Endodermal cell (in vitro differentiated cells): ENCODE measurements around the gene LAMA2. TPM values are rescaled to one million over a fixed set of nuclear protein-coding genes. Genes with fewer than 3 reads are reported as not detected.
A peak's percentile ranks its signal among the peaks of the same experiment; 100 is the strongest.

ENCODE experiments used
- DNase-seq: peaks from one replicate; pipeline ENCODE4 v3.0.0-alpha.2; 2017
- H3K27ac ChIP-seq: 2 replicates; pipeline ENCODE4 v1.5.1; 2013; ENCODE audit warnings: mild to moderate bottlenecking, low read depth, low read length, moderate library complexity
- H3K27me3 ChIP-seq: 2 replicates; pipeline ENCODE4 v1.6.1; 2013; ENCODE audit warnings: mild to moderate bottlenecking, low read length, moderate library complexity; ENCODE audit not compliant: insufficient read depth, control insufficient read depth, poor library complexity, severe bottlenecking
- H3K36me3 ChIP-seq: 2 replicates; pipeline ENCODE4 v1.7.0; 2013; ENCODE audit warnings: mild to moderate bottlenecking, low read length, moderate library complexity; ENCODE audit not compliant: control insufficient read depth, insufficient read depth
- H3K4me1 ChIP-seq: one replicate; pipeline ENCODE4 v1.7.0; 2013; ENCODE audit warnings: low read length; ENCODE audit not compliant: control insufficient read depth, insufficient read depth
- H3K4me3 ChIP-seq: 2 replicates; pipeline ENCODE4 v1.5.1; 2013; ENCODE audit warnings: mild to moderate bottlenecking, low read length, moderate library complexity
- H3K9ac ChIP-seq: 2 replicates; pipeline ENCODE4 v1.6.1; 2013; ENCODE audit warnings: mild to moderate bottlenecking, low read length, moderate library complexity; ENCODE audit not compliant: poor library complexity, severe bottlenecking; ENCODE audit errors: extremely low read depth
- H3K9me3 ChIP-seq: 2 replicates; pipeline ENCODE4 v1.6.1; 2013; ENCODE audit warnings: mild to moderate bottlenecking, low read length, moderate library complexity; ENCODE audit not compliant: control insufficient read depth
- H3K27ac Mint-ChIP-seq: 2 replicates; pipeline ENCODE4 v1.8.0; 2020; ENCODE audit warnings: mixed read lengths
- H3K27me3 Mint-ChIP-seq: 2 replicates; pipeline ENCODE4 v1.8.0; 2021; ENCODE audit warnings: mild to moderate bottlenecking, mixed read lengths; ENCODE audit not compliant: insufficient read depth
- H3K36me3 Mint-ChIP-seq: 2 replicates; pipeline ENCODE4 v1.8.0; 2020; ENCODE audit warnings: low read depth, mixed read lengths
- H3K4me1 Mint-ChIP-seq: 2 replicates; pipeline ENCODE4 v1.8.0; 2020; ENCODE audit warnings: mixed read lengths
- H3K4me3 Mint-ChIP-seq: 2 replicates; pipeline ENCODE4 v1.8.0; 2020; ENCODE audit warnings: mild to moderate bottlenecking, moderate library complexity, mixed read lengths
- H3K9me3 Mint-ChIP-seq: 2 replicates; pipeline ENCODE4 v1.8.0; 2020; ENCODE audit warnings: mild to moderate bottlenecking, mixed read lengths
- WGBS, 2 experiments: methylation state at CpG; one replicate each; pipeline versions ENCODE4 v1.1.5 to v1.1.7; 2013; ENCODE audit warnings: missing lambda C conversion rate in 2 of 2, mixed read lengths in 1 of 2; ENCODE audit not compliant: insufficient coverage in 1 of 2, insufficient read length in 1 of 2; 5-methylcytosine and 5-hydroxymethylcytosine counted together
- total RNA-seq, 2 donors: library from RNA; stranded (reverse); fragmentation: NEBNext Ultra II Directional in 1 of 2; extraction: Animal tissue kit (Norgen Biotek cat#: 25700) in 1 of 2; gene quantifications; 2 replicates in 1 of 2; 3 replicates in 1 of 2; pipeline ENCODE4 v1.2.1, GENCODE V29; 2021
- TF ChIP-seq, protein P1 (sequence below): fragments of 200-600 bp; sonication (generic); conservative IDR thresholded peaks from 2 replicates; pipeline ENCODE4 v1.5.0; 2021; ENCODE audit warnings: antibody characterized with exemption, mild to moderate bottlenecking

Gene LAMA2
- total RNA-seq, 2 donors from 2014 or later, result 2.3 to 4.1 TPM

GRCh38 chr6:129203190-129203900, 320.4 kb downstream of the LAMA2 start:
- no peaks in the 10 kb centered on the region for H3K27me3 Mint-ChIP-seq
- H3K36me3 ChIP-seq, result no peaks in the 10 kb centered on the region
- no peaks in the 10 kb centered on the region for H3K9me3 ChIP-seq
- TF ChIP-seq, protein P1, sequence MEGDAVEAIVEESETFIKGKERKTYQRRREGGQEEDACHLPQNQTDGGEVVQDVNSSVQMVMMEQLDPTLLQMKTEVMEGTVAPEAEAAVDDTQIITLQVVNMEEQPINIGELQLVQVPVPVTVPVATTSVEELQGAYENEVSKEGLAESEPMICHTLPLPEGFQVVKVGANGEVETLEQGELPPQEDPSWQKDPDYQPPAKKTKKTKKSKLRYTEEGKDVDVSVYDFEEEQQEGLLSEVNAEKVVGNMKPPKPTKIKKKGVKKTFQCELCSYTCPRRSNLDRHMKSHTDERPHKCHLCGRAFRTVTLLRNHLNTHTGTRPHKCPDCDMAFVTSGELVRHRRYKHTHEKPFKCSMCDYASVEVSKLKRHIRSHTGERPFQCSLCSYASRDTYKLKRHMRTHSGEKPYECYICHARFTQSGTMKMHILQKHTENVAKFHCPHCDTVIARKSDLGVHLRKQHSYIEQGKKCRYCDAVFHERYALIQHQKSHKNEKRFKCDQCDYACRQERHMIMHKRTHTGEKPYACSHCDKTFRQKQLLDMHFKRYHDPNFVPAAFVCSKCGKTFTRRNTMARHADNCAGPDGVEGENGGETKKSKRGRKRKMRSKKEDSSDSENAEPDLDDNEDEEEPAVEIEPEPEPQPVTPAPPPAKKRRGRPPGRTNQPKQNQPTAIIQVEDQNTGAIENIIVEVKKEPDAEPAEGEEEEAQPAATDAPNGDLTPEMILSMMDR, result peak; percentile 12
- no peak overlapping the region for H3K4me3 Mint-ChIP-seq
- H3K36me3 Mint-ChIP-seq, result no peaks in the 10 kb centered on the region
- no peak overlapping the region for H3K27ac ChIP-seq
- 72 to 95% methylated on average over 2 to 5 of the region's 5 CpGs for WGBS, 2 experiments
- H3K4me1 Mint-ChIP-seq, result no peaks in the 10 kb centered on the region
- no peaks in the 10 kb centered on the region for H3K27me3 ChIP-seq
- no peak overlapping the region for H3K27ac Mint-ChIP-seq
- no peaks in the 10 kb centered on the region for H3K4me1 ChIP-seq
- no peak for DNase-seq
- no peak overlapping the region for H3K4me3 ChIP-seq
- H3K9me3 Mint-ChIP-seq, result no peaks in the 10 kb centered on the region
- H3K9ac ChIP-seq, result no peak overlapping the region

DNA sequence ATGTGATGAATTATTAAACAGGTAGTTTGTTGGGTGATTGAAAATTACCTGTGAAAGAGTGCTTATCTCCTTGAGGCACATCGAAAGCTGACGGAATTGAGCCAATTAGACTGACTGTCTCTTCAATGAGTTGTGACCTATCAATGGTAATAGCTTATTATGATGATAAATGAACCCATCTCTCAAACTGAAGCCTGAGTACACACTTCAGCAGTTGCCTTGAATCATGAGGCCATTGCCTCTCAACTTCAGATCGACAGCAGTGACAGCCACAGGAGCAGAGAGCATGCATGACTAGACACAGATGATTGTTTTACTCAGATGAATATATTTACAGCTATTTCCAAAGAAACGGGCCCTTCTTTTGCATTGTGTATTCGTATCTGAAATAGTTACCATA, 323.9 kb downstream of the LAMA2 start:
- TF ChIP-seq, protein P1, result no peak
- 87 to 95% methylated on average over 3 to 5 of the region's 5 CpGs for WGBS, 2 experiments
- Histone ChIP-seq H3K9me3 (no peaks in the 10 kb centered on the region), H3K27ac (no peak overlapping the region), H3K27me3 (no peaks in the 10 kb centered on the region), H3K4me1 (no peaks in the 10 kb centered on the region), H3K9ac (no peak overlapping the region), H3K36me3 (no peaks in the 10 kb centered on the region), H3K4me3 (no peak overlapping the region)
- no peak overlapping the region for H3K27ac Mint-ChIP-seq
- H3K36me3 Mint-ChIP-seq, result no peaks in the 10 kb centered on the region
- DNase-seq, result no peak
- H3K4me3 Mint-ChIP-seq, result no peak overlapping the region
- H3K27me3 Mint-ChIP-seq, result no peaks in the 10 kb centered on the region
- no peaks in the 10 kb centered on the region for H3K4me1 Mint-ChIP-seq
- no peaks in the 10 kb centered on the region for H3K9me3 Mint-ChIP-seq

- Histone ChIP-seq H3K4me3 (no peak overlapping the region), H3K9ac (no peak overlapping the region), H3K9me3 (no peaks in the 10 kb centered on the region), H3K27ac (no peak overlapping the region), H3K27me3 (no peaks in the 10 kb centered on the region), H3K36me3 (no peaks in the 10 kb centered on the region), H3K4me1 (no peaks in the 10 kb centered on the region)
- no peaks in the 10 kb centered on the region for H3K36me3 Mint-ChIP-seq
- 100% methylated on average over 1 of the region's 1 CpG; no CpG with 5 or more reads in 1 of the 2 experiments for WGBS, 2 experiments
- no peak overlapping the region for H3K4me3 Mint-ChIP-seq
- TF ChIP-seq, protein P1, result no peak
- DNase-seq, result no peak
- no peaks in the 10 kb centered on the region for H3K9me3 Mint-ChIP-seq
- no peaks in the 10 kb centered on the region for H3K27me3 Mint-ChIP-seq
- H3K27ac Mint-ChIP-seq, result no peak overlapping the region
- H3K4me1 Mint-ChIP-seq, result no peaks in the 10 kb centered on the region
Observed at GRCh38 chr6:129207832-129208231, 324.9 kb downstream of the LAMA2 start.
